ENCODE measurements around the gene RSRC2.
"Not testable (repeated sequence)": the region's sequence is repeated elsewhere in the genome, so short reads cannot be mapped to it uniquely, and the experiment has no call there.

Gene RSRC2

GRCh38 chr12:122526683-122527477 is at the start of gene RSRC2, which contains the start of gene KNTC1:
TSS of gene RSRC2 (minus strand) at chr12:122526936. CDS start at chr12:122526853, 83 bp downstream.
TSS of gene KNTC1 (plus strand) at chr12:122527249. CDS start at chr12:122530064, 2,815 bp downstream.
- peaks cover 9% of the 10 kb centered on the region for H3K4me1 ChIP-seq (ENCODE audit: control insufficient read depth, insufficient read depth, low read length)

GRCh38 chr12:122571821-122572220 is 45.1 kb upstream of the RSRC2 start:
- Histone ChIP-seq H3K27me3 (ENCODE audit: control insufficient read depth, insufficient read depth, low read length) (no peaks in the 10 kb centered on the region), H3K4me3 (ENCODE audit: low read depth, low read length) (no peak overlapping the region), H3K36me3 (ENCODE audit: control insufficient read depth, insufficient read depth, low read length) (peaks cover 23% of the 10 kb centered on the region), H3K4me1 (ENCODE audit: control insufficient read depth, insufficient read depth, low read length) (no peaks in the 10 kb centered on the region), H3K9ac (ENCODE audit: low read depth, low read length) (no peak overlapping the region), H3K9me3 (ENCODE audit: control insufficient read depth, insufficient read depth, low read length) (no peaks in the 10 kb centered on the region)

More at GRCh38 chr12:122526683-122527477, at the start of gene RSRC2, which contains the start of gene KNTC1:
- H3K4me3 ChIP-seq (ENCODE audit: low read depth, low read length): peak within 1 kb of the TSS; percentile 94
- no peaks in the 10 kb centered on the region for H3K27me3 ChIP-seq (ENCODE audit: control insufficient read depth, insufficient read depth, low read length)
- H3K9ac ChIP-seq (ENCODE audit: low read depth, low read length): peak within 1 kb of the TSS; percentile 100
- H3K36me3 ChIP-seq (ENCODE audit: control insufficient read depth, insufficient read depth, low read length): peaks cover 4% of the 10 kb centered on the region
- no peaks in the 10 kb centered on the region for H3K9me3 ChIP-seq (ENCODE audit: control insufficient read depth, insufficient read depth, low read length)

- not testable (repeated sequence) for H3K27me3 ChIP-seq (ENCODE audit: control insufficient read depth, insufficient read depth, low read length); H3K9ac ChIP-seq (ENCODE audit: low read depth, low read length); H3K9me3 ChIP-seq (ENCODE audit: control insufficient read depth, insufficient read depth, low read length); H3K4me1 ChIP-seq (ENCODE audit: control insufficient read depth, insufficient read depth, low read length); H3K4me3 ChIP-seq (ENCODE audit: low read depth, low read length); H3K36me3 ChIP-seq (ENCODE audit: control insufficient read depth, insufficient read depth, low read length)
Measured at GRCh38 chr12:122570006-122570405, 43.3 kb upstream of the RSRC2 start.

- H3K36me3 ChIP-seq (ENCODE audit: control insufficient read depth, insufficient read depth, low read length): peaks cover 7% of the 10 kb centered on the region
- no peaks in the 10 kb centered on the region for H3K27me3 ChIP-seq (ENCODE audit: control insufficient read depth, insufficient read depth, low read length)
- H3K4me1 ChIP-seq (ENCODE audit: control insufficient read depth, insufficient read depth, low read length): no peaks in the 10 kb centered on the region
- no peaks in the 10 kb centered on the region for H3K9me3 ChIP-seq (ENCODE audit: control insufficient read depth, insufficient read depth, low read length)
- no peak overlapping the region for H3K9ac ChIP-seq (ENCODE audit: low read depth, low read length)
- no peak overlapping the region for H3K4me3 ChIP-seq (ENCODE audit: low read depth, low read length)
Measured at GRCh38 chr12:122569288-122569687, 42.6 kb upstream of the RSRC2 start.

- H3K27me3 ChIP-seq (ENCODE audit: control insufficient read depth, insufficient read depth, low read length); H3K9ac ChIP-seq (ENCODE audit: low read depth, low read length); H3K36me3 ChIP-seq (ENCODE audit: control insufficient read depth, insufficient read depth, low read length); H3K4me3 ChIP-seq (ENCODE audit: low read depth, low read length); H3K9me3 ChIP-seq (ENCODE audit: control insufficient read depth, insufficient read depth, low read length); H3K4me1 ChIP-seq (ENCODE audit: control insufficient read depth, insufficient read depth, low read length): not testable (repeated sequence)
Measured at GRCh38 chr12:122566816-122567215, 40.1 kb upstream of the RSRC2 start.

- H3K27me3 ChIP-seq (ENCODE audit: control insufficient read depth, insufficient read depth, low read length): no peaks in the 10 kb centered on the region
- no peaks in the 10 kb centered on the region for H3K4me1 ChIP-seq (ENCODE audit: control insufficient read depth, insufficient read depth, low read length)
- H3K9me3 ChIP-seq (ENCODE audit: control insufficient read depth, insufficient read depth, low read length): no peaks in the 10 kb centered on the region
- no peak overlapping the region for H3K4me3 ChIP-seq (ENCODE audit: low read depth, low read length)
- H3K9ac ChIP-seq (ENCODE audit: low read depth, low read length): no peak overlapping the region
- H3K36me3 ChIP-seq (ENCODE audit: control insufficient read depth, insufficient read depth, low read length): peaks cover 9% of the 10 kb centered on the region
Measured at GRCh38 chr12:122563361-122563760, 36.6 kb upstream of the RSRC2 start.

GRCh38 chr12:122560138-122560537 is 33.4 kb upstream of the RSRC2 start:
- H3K4me1 ChIP-seq (ENCODE audit: control insufficient read depth, insufficient read depth, low read length): no peaks in the 10 kb centered on the region
- no peaks in the 10 kb centered on the region for H3K27me3 ChIP-seq (ENCODE audit: control insufficient read depth, insufficient read depth, low read length)
- H3K9ac ChIP-seq (ENCODE audit: low read depth, low read length): no peak overlapping the region
- peaks cover 15% of the 10 kb centered on the region for H3K36me3 ChIP-seq (ENCODE audit: control insufficient read depth, insufficient read depth, low read length)
- H3K4me3 ChIP-seq (ENCODE audit: low read depth, low read length): no peak overlapping the region
- H3K9me3 ChIP-seq (ENCODE audit: control insufficient read depth, insufficient read depth, low read length): no peaks in the 10 kb centered on the region

- H3K4me1 ChIP-seq (ENCODE audit: control insufficient read depth, insufficient read depth, low read length): no peaks in the 10 kb centered on the region
- H3K9me3 ChIP-seq (ENCODE audit: control insufficient read depth, insufficient read depth, low read length): no peaks in the 10 kb centered on the region
- no peak overlapping the region for H3K4me3 ChIP-seq (ENCODE audit: low read depth, low read length)
- H3K9ac ChIP-seq (ENCODE audit: low read depth, low read length): no peak overlapping the region
- H3K36me3 ChIP-seq (ENCODE audit: control insufficient read depth, insufficient read depth, low read length): peaks cover 15% of the 10 kb centered on the region
- H3K27me3 ChIP-seq (ENCODE audit: control insufficient read depth, insufficient read depth, low read length): no peaks in the 10 kb centered on the region
Measured at GRCh38 chr12:122558745-122559641, 32.3 kb upstream of the RSRC2 start.

GRCh38 chr12:122547330-122547729 is 20.6 kb upstream of the RSRC2 start:
- H3K27me3 ChIP-seq (ENCODE audit: control insufficient read depth, insufficient read depth, low read length): no peaks in the 10 kb centered on the region
- no peak overlapping the region for H3K4me3 ChIP-seq (ENCODE audit: low read depth, low read length)
- peaks cover 13% of the 10 kb centered on the region for H3K36me3 ChIP-seq (ENCODE audit: control insufficient read depth, insufficient read depth, low read length)
- no peaks in the 10 kb centered on the region for H3K9me3 ChIP-seq (ENCODE audit: control insufficient read depth, insufficient read depth, low read length)
- H3K4me1 ChIP-seq (ENCODE audit: control insufficient read depth, insufficient read depth, low read length): no peaks in the 10 kb centered on the region
- H3K9ac ChIP-seq (ENCODE audit: low read depth, low read length): no peak overlapping the region

GRCh38 chr12:122545855-122546254 is 19.1 kb upstream of the RSRC2 start:
- Histone ChIP-seq H3K4me3 (ENCODE audit: low read depth, low read length) (no peak overlapping the region), H3K36me3 (ENCODE audit: control insufficient read depth, insufficient read depth, low read length) (peaks cover 8% of the 10 kb centered on the region), H3K9ac (ENCODE audit: low read depth, low read length) (no peak overlapping the region), H3K9me3 (ENCODE audit: control insufficient read depth, insufficient read depth, low read length) (no peaks in the 10 kb centered on the region), H3K27me3 (ENCODE audit: control insufficient read depth, insufficient read depth, low read length) (no peaks in the 10 kb centered on the region), H3K4me1 (ENCODE audit: control insufficient read depth, insufficient read depth, low read length) (no peaks in the 10 kb centered on the region)

- H3K36me3 ChIP-seq (ENCODE audit: control insufficient read depth, insufficient read depth, low read length): peaks cover 8% of the 10 kb centered on the region
Measured at GRCh38 chr12:122544537-122544936, 17.8 kb upstream of the RSRC2 start.

More at GRCh38 chr12:122544537-122544936, 17.8 kb upstream of the RSRC2 start:
- no peaks in the 10 kb centered on the region for H3K27me3 ChIP-seq (ENCODE audit: control insufficient read depth, insufficient read depth, low read length)
- H3K4me3 ChIP-seq (ENCODE audit: low read depth, low read length): no peak overlapping the region
- H3K9me3 ChIP-seq (ENCODE audit: control insufficient read depth, insufficient read depth, low read length): no peaks in the 10 kb centered on the region
- H3K9ac ChIP-seq (ENCODE audit: low read depth, low read length): no peak overlapping the region
- H3K4me1 ChIP-seq (ENCODE audit: control insufficient read depth, insufficient read depth, low read length): no peaks in the 10 kb centered on the region
